Activated naive CD4-positive, alpha-beta T cell treated with Interleukin-2 at 50 U/mL for 16 hours (primary cell): Measurements from ENCODE around the gene RIT2.

Source experiments
- DNase-seq: peaks from one replicate; pipeline ENCODE4 v3.0.0-alpha.2; 2020

Gene RIT2

GRCh38 chr18:43009674-43010073, 105.8 kb downstream of the RIT2 start:
- DNase-seq: no peak

GRCh38 chr18:43007365-43007764, 108.1 kb downstream of the RIT2 start:
- DNase-seq: no peak

GRCh38 chr18:43004421-43004820, 111.1 kb downstream of the RIT2 start:
- no peak for DNase-seq

- DNase-seq: no peak
Observed at GRCh38 chr18:43001821-43002220, 113.7 kb downstream of the RIT2 start.

- DNase-seq: no peak
Observed at GRCh38 chr18:42996824-42997223, 118.7 kb downstream of the RIT2 start.

- DNase-seq: no peak
Observed at GRCh38 chr18:42980426-42980825, 135.1 kb downstream of the RIT2 start.

GRCh38 chr18:42977982-42978637, 137.4 kb downstream of the RIT2 start:
- DNase-seq: no peak

GRCh38 chr18:42976869-42977590, 138.5 kb downstream of the RIT2 start:
- DNase-seq: no peak

- DNase-seq: no peak
Observed at GRCh38 chr18:42969366-42969765, 146.1 kb downstream of the RIT2 start.

GRCh38 chr18:42961298-42961697, 154.2 kb downstream of the RIT2 start:
- no peak for DNase-seq

- no peak for DNase-seq
Observed at GRCh38 chr18:42959528-42959927, 156.0 kb downstream of the RIT2 start.

- no peak for DNase-seq
Observed at GRCh38 chr18:42958353-42958752, 157.1 kb downstream of the RIT2 start.

GRCh38 chr18:42956287-42956686, 159.2 kb downstream of the RIT2 start:
- DNase-seq: no peak

- no peak for DNase-seq
Observed at GRCh38 chr18:42954887-42955286, 160.6 kb downstream of the RIT2 start.

GRCh38 chr18:42953306-42953705, 162.2 kb downstream of the RIT2 start:
- DNase-seq: no peak

GRCh38 chr18:42950732-42951131, 164.8 kb downstream of the RIT2 start:
- DNase-seq: no peak

- DNase-seq: no peak
Observed at GRCh38 chr18:42948831-42949230, 166.7 kb downstream of the RIT2 start.

- no peak for DNase-seq
Observed at GRCh38 chr18:42941860-42942259, 173.6 kb downstream of the RIT2 start.

- DNase-seq: no peak
Observed at GRCh38 chr18:42941021-42941420, 174.5 kb downstream of the RIT2 start.

- no peak for DNase-seq
Observed at GRCh38 chr18:42937436-42937835, 178.0 kb downstream of the RIT2 start.

- DNase-seq: no peak
Observed at GRCh38 chr18:42936289-42936688, 179.2 kb downstream of the RIT2 start.

- no peak for DNase-seq
Observed at GRCh38 chr18:42931491-42931890, 184.0 kb downstream of the RIT2 start.

GRCh38 chr18:42929857-42930256, 185.6 kb downstream of the RIT2 start:
- DNase-seq: no peak

GRCh38 chr18:42929181-42929580, 186.3 kb downstream of the RIT2 start:
- DNase-seq: no peak

- no peak for DNase-seq
Observed at GRCh38 chr18:42925036-42925435, 190.4 kb downstream of the RIT2 start.
